Endothelial cell of umbilical vein (primary cell): ENCODE data around the gene CCDC97. TPM values are rescaled to one million over a fixed set of nuclear protein-coding genes. Genes with fewer than 3 reads are reported as not detected.

Experiments used
- BruUV-seq: library from RNA; stranded (reverse); fragments of 400-500 nt; replicated peaks from 2 replicates; lab custom pipeline; 2021; lab: Mats Ljungman, UMichigan
- CTCF ChIA-PET: fragments of 300-600, 350-600 bp; sonication (Branson Sonifier 250); formaldehyde crosslinking; loops from one replicate; lab custom pipeline; 2021; ENCODE audit warnings: antibody characterized with exemption, inconsistent platforms; lab: Charles Lee
- POLR2A ChIA-PET: fragments of 300-600, 350-600 bp; sonication (Branson Sonifier 250); formaldehyde crosslinking; loops from one replicate; lab custom pipeline; 2021; ENCODE audit warnings: antibody characterized with exemption, inconsistent platforms; lab: Charles Lee
- DNase-seq: peaks from one replicate; pipeline ENCODE4 v3.0.0-alpha.2; 2011; ENCODE audit warnings: low read depth, low spot score
- FAIRE-seq: peaks from 2 replicates; lab custom pipeline; 2011; peaks lifted over from hg19 to GRCh38; lab: Jason Lieb, UNC
- H2AFZ ChIP-seq: 2 replicates; pipeline ENCODE4 v1.6.0; 2012; ENCODE audit warnings: low read depth, low read length, control low read depth, inconsistent platforms
- H3K27ac ChIP-seq: 2 replicates; pipeline ENCODE4 v1.5.1; 2011; ENCODE audit warnings: low read depth, mild to moderate bottlenecking, control low read depth, low read length, moderate library complexity; ENCODE audit not compliant: insufficient read depth
- H3K27me3 ChIP-seq, 2 experiments: 2 replicates each; pipeline versions ENCODE4 v1.6.0 to v1.6.1; 2011; ENCODE audit warnings: low read length in 2 of 2, mixed read lengths in 1 of 2; ENCODE audit not compliant: control insufficient read depth in 2 of 2, insufficient read depth in 2 of 2
- H3K36me3 ChIP-seq, 2 experiments: 2 replicates in 1 of 2; 3 replicates in 1 of 2; pipeline ENCODE4 v1.5.1; 2011; ENCODE audit warnings: low read length in 2 of 2, mild to moderate bottlenecking in 1 of 2, moderate library complexity in 1 of 2; ENCODE audit not compliant: control insufficient read depth in 2 of 2, insufficient read depth in 2 of 2; ENCODE audit errors: extremely low read depth in 1 of 2
- H3K4me1 ChIP-seq: 3 replicates; pipeline ENCODE4 v1.5.1; 2011; ENCODE audit warnings: mild to moderate bottlenecking, low read length; ENCODE audit not compliant: control insufficient read depth, insufficient read depth; ENCODE audit errors: extremely low read depth
- H3K4me2 ChIP-seq: 2 replicates; pipeline ENCODE4 v1.6.1; 2011; ENCODE audit warnings: low read length, control low read depth, mixed read lengths; ENCODE audit not compliant: insufficient read depth
- H3K4me3 ChIP-seq, 3 experiments: fragments of 200-600 bp in 1 of 3; sonication (generic), shearing (Covaris generic) in 1 of 3; replicated peaks in 1 of 3; 2 replicates each; pipeline ENCODE4 v1.5.1; 2011 to 2016; ENCODE audit warnings: control low read depth in 3 of 3, low read length in 3 of 3, mild to moderate bottlenecking in 2 of 3, inconsistent platforms in 1 of 3, low read depth in 1 of 3, moderate library complexity in 1 of 3; ENCODE audit not compliant: insufficient read depth in 1 of 3
- H3K79me2 ChIP-seq: 2 replicates; pipeline ENCODE4 v1.6.0; 2012; ENCODE audit warnings: low read length, inconsistent platforms; ENCODE audit not compliant: control insufficient read depth, insufficient read depth
- H3K9ac ChIP-seq: replicated peaks from 2 replicates; pipeline ENCODE3; 2011; ENCODE audit warnings: low read length, control low read depth; ENCODE audit not compliant: insufficient read depth; ENCODE audit errors: extremely low read depth
- H3K9me1 ChIP-seq: replicated peaks from 3 replicates; pipeline ENCODE4 v1.6.0; 2011; ENCODE audit warnings: mild to moderate bottlenecking, low read length; ENCODE audit not compliant: control insufficient read depth, insufficient read depth; ENCODE audit errors: extremely low read depth
- H3K9me3 ChIP-seq: replicated peaks from 2 replicates; pipeline ENCODE4 v1.5.1; 2012; ENCODE audit warnings: low read length, inconsistent platforms; ENCODE audit not compliant: control insufficient read depth, insufficient read depth
- H4K20me1 ChIP-seq: replicated peaks from 2 replicates; pipeline ENCODE3; 2011; ENCODE audit warnings: mild to moderate bottlenecking, low read length; ENCODE audit not compliant: control insufficient read depth, insufficient read depth; ENCODE audit errors: extremely low read depth
- FOS ChIP-seq: IDR thresholded peaks from 2 replicates; pipeline ENCODE4 v1.6.1; 2011; ENCODE audit warnings: mild to moderate bottlenecking, low read length, moderate library complexity, borderline replicate concordance; ENCODE audit not compliant: insufficient read depth
- GATA2 ChIP-seq: IDR thresholded peaks from 2 replicates; pipeline ENCODE4 v1.7.0; 2011; ENCODE audit warnings: low read depth, mild to moderate bottlenecking, moderate library complexity, mixed read lengths, low read length; ENCODE audit not compliant: insufficient read length, insufficient read depth
- JUN ChIP-seq: IDR thresholded peaks from 2 replicates; pipeline ENCODE4 v1.6.1; 2011; ENCODE audit warnings: borderline replicate concordance, low read depth; ENCODE audit not compliant: insufficient read length, insufficient read depth
- MYC ChIP-seq: IDR thresholded peaks from one replicate; pipeline ENCODE4 v1.6.1; 2011; ENCODE audit warnings: mild to moderate bottlenecking, low read depth, low read length
- POLR2A ChIP-seq: IDR thresholded peaks from 2 replicates; pipeline ENCODE4 v1.6.1; 2012; ENCODE audit warnings: low read depth, mild to moderate bottlenecking, control low read depth, low read length
- POLR2AphosphoS5 ChIP-seq: IDR thresholded peaks from 2 replicates; pipeline ENCODE4 v1.6.1; 2012; ENCODE audit warnings: low read depth, mild to moderate bottlenecking, control low read depth, low read length, moderate library complexity; ENCODE audit not compliant: insufficient read depth
- dilution Hi-C: fragments of 300-500 bp; cut with MboI; formaldehyde crosslinking; loops from one replicate; pipeline ENCODE4 v1.15.0; 2019; ENCODE audit warnings: low sequenced_read_pairs; ENCODE audit not compliant: extremely low pct_ligation_motif_present
- intact Hi-C: fragments of 100-400 bp; cut with micrococcal nuclease; formaldehyde crosslinking; loops from one replicate; pipeline ENCODE4 v1.10.0; 2022
- polyA plus RNA-seq, 4 experiments: library from polyadenylated mRNA; depleted of rRNA in 3 of 4; stranded (reverse) in 3 of 4; unstranded in 1 of 4; fragments of >200 nt; gene quantifications; 2 replicates each; pipeline versions ENCODE4 v1.2.1 to v1.2.3, GENCODE V29; 2011 to 2012; ENCODE audit warnings: missing spikeins in 1 of 4
- total RNA-seq: library from RNA; stranded (reverse); gene quantifications from 2 replicates; pipeline ENCODE4 v1.2.3, GENCODE V29; 2021
- TF ChIP-seq, protein P1 (sequence below), 2 donors: IDR thresholded peaks; 1 replicate in 1 of 2; 2 replicates in 1 of 2; pipeline ENCODE4 v1.5.1; 2011; ENCODE audit warnings: low read length in 2 of 2, mild to moderate bottlenecking in 2 of 2, moderate library complexity in 2 of 2, control low read depth in 1 of 2, inconsistent platforms in 1 of 2, low read depth in 1 of 2; ENCODE audit not compliant: insufficient read depth in 1 of 2; ENCODE audit errors: extremely low read depth in 1 of 2

Gene CCDC97
- total and polyA plus RNA-seq, 2 donors (not counting 3 experiments of a cell fraction or from before 2014, with no cell fraction given) = 20.7 to 27.2 TPM

DNA sequence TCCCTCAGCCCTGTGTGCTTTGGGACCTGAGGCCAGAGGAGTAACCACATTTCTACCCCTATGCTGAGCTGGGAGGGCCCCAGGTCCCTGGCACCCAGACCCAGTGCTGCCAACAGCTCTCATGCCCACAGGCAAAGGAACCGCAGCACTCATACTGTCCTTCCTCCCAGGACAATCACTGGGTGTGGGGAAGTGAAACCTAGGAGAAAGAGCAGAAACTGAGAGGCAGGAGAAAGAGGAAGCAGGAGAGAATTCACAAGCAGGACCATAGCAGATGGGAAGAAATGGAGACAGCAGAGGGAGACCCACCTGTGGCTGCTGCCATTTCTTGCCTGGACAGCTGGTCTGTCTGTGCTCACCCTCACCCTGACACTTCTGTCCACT lies 18.9 kb downstream of the CCDC97 start:
- peak; percentile 67 for FAIRE-seq
- peaks cover 49% of the 10 kb centered on the region for H3K4me1 ChIP-seq
- no peaks in the 10 kb centered on the region for H3K9me1 ChIP-seq
- CTCF ChIA-PET = interaction anchor here (0.8 to 3.1 kb wide), 4 partner anchors 21 to 241 kb away, joined by 3 to 28 read pairs (median 4); partner anchors contain the start of gene TGFB1
- no peaks in the 10 kb centered on the region for H4K20me1 ChIP-seq
- peaks cover 12 to 37% of the 10 kb centered on the region in 2 experiments for H3K36me3 ChIP-seq
- TF ChIP-seq POLR2A (no peak), POLR2AphosphoS5 (peak; percentile 1)
- H2AFZ ChIP-seq = no peak overlapping the region
- no peaks in the 10 kb centered on the region for H3K27me3 ChIP-seq
- DNase-seq = peak; percentile 52
- dilution Hi-C loops (no loop called here), intact Hi-C loops (no loop called here)
- no peak overlapping the region for H3K9ac ChIP-seq
- POLR2A ChIA-PET = no interaction called here
- no peaks in the 10 kb centered on the region for H3K9me3 ChIP-seq
- BruUV-seq = no TSS peak
- H3K27ac ChIP-seq = peak overlapping the region; percentile 100
- peaks cover 15% of the 10 kb centered on the region for H3K79me2 ChIP-seq
- H3K4me3 ChIP-seq = no peak overlapping the region
- H3K4me2 ChIP-seq = peak overlapping the region; percentile 1

DNA sequence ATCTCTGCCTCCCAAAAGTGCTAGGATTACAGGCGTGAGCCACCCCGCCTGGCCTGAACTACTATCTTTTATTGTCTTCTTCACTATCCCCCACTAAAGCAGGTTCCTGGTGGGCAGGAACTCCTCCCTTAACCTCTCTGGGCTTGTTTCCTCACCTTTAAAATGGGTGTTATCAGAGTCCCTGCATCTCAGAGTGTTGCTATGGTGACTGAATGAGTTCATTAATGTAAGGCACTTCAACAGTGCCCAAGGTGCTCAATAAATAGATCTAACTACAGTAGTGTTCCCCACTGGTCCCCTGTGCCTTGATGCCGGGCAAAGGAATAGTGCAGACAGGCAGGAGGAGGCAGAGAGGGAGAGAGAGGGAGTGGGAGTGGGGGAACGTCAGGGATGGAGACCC lies 20.5 kb downstream of the CCDC97 start:
- no peaks in the 10 kb centered on the region for H3K27me3 ChIP-seq
- CTCF ChIA-PET = no interaction called here
- no peak overlapping the region for H3K27ac ChIP-seq
- dilution Hi-C loops (no loop called here), intact Hi-C loops (no loop called here)
- no peak overlapping the region for H2AFZ ChIP-seq
- no peak overlapping the region for H3K4me2 ChIP-seq
- no peaks in the 10 kb centered on the region for H4K20me1 ChIP-seq
- TF ChIP-seq, protein P1, sequence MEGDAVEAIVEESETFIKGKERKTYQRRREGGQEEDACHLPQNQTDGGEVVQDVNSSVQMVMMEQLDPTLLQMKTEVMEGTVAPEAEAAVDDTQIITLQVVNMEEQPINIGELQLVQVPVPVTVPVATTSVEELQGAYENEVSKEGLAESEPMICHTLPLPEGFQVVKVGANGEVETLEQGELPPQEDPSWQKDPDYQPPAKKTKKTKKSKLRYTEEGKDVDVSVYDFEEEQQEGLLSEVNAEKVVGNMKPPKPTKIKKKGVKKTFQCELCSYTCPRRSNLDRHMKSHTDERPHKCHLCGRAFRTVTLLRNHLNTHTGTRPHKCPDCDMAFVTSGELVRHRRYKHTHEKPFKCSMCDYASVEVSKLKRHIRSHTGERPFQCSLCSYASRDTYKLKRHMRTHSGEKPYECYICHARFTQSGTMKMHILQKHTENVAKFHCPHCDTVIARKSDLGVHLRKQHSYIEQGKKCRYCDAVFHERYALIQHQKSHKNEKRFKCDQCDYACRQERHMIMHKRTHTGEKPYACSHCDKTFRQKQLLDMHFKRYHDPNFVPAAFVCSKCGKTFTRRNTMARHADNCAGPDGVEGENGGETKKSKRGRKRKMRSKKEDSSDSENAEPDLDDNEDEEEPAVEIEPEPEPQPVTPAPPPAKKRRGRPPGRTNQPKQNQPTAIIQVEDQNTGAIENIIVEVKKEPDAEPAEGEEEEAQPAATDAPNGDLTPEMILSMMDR (IDR thresholded peaks at IDR 0.05; ENCODE audit: extremely low read depth in 1 of 2, insufficient read depth in 1 of 2, low read depth in 1 of 2, low read length in 2 of 2) = no peak
- TF ChIP-seq MYC (no peak), JUN (no peak), GATA2 (no peak), POLR2A (no peak), POLR2AphosphoS5 (no peak), FOS (no peak)
- BruUV-seq = no TSS peak
- no peak for DNase-seq
- no peaks in the 10 kb centered on the region for H3K9me3 ChIP-seq
- no peak overlapping the region for H3K4me3 ChIP-seq
- peaks cover 42% of the 10 kb centered on the region for H3K4me1 ChIP-seq
- peaks cover 21% of the 10 kb centered on the region for H3K79me2 ChIP-seq
- no peak overlapping the region for H3K9ac ChIP-seq
- H3K36me3 ChIP-seq = peaks cover 18 to 40% of the 10 kb centered on the region in 2 experiments
- no peak for FAIRE-seq
- no peaks in the 10 kb centered on the region for H3K9me1 ChIP-seq
- POLR2A ChIA-PET = no interaction called here
